ENCODE measurements around the gene SAMD4A. TPM values are rescaled to one million over a fixed set of nuclear protein-coding genes. Genes with fewer than 3 reads are reported as not detected.

The SAMD4A gene
- total RNA-seq, 1 experiment from 2014 or later: 9.6 TPM

DNA sequence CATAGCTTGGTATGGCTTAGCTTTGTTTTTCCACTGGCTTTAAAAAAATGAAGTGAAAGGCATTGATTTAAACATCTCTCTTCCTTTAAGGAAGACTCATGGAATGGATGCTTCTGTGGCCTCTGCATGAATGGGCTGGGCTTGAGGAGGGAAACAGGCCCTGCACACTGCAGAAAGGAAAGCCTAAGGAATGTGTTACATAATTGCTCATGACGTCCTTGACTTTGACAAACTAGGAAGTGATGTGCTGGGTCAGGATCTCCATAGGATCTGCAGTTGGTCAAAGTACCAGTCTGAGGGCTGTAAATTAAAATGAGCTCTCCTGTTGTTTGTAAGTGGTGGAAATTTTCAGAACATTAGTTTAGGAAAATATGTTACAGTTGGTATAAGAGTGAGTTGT is 12.7 kb downstream of the SAMD4A start:
- no peak overlapping the region for H4K91ac ChIP-seq (ENCODE audit: insufficient read length, low read depth, low read length)
- Mint-ChIP-seq H3K4me1 (no peaks in the 10 kb centered on the region), H3K36me3 (ENCODE audit: insufficient read depth in 1 of 3, low read depth in 3 of 3) (no peaks in the 10 kb centered on the region), H3K27ac (no peak overlapping the region), H3K4me3 (no peak overlapping the region), H3K27me3 (ENCODE audit: low read depth) (no peaks in the 10 kb centered on the region), H3K9me3 (no peaks in the 10 kb centered on the region)
- WGBS (ENCODE audit: extremely low coverage, insufficient read length, low lambda C conversion rate): no CpG with 5 or more reads among the region's 1 CpG
- no peaks in the 10 kb centered on the region for H3K79me1 ChIP-seq (ENCODE audit: insufficient read depth, low read depth, low read length, poor library complexity, severe bottlenecking)
- H2BK12ac ChIP-seq (ENCODE audit: insufficient read length, low read depth, low read length): no peak overlapping the region
- no peak overlapping the region for H2BK5ac ChIP-seq (ENCODE audit: insufficient read length, low read length)
- H4K5ac ChIP-seq (ENCODE audit: insufficient read length, low read depth, low read length): no peak overlapping the region
- no peaks in the 10 kb centered on the region; the same call in 1 of the 2 replicates for H3K4me1 ChIP-seq (ENCODE audit: insufficient read depth, low read length)
- no peak overlapping the region for H2AK5ac ChIP-seq (ENCODE audit: insufficient read length, low read length)
- peaks cover 4% of the 10 kb centered on the region; the same call in 1 of the 2 replicates for H3K79me2 ChIP-seq (ENCODE audit: insufficient read depth, low read length)
- no peak for DNase-seq
- H4K8ac ChIP-seq (replicated peaks; ENCODE audit: insufficient read length, low read depth, low read length): no peak overlapping the region
- no peak overlapping the region for H3K56ac ChIP-seq (ENCODE audit: insufficient read length, low read depth, low read length)
- no peak overlapping the region for H3K9ac ChIP-seq (ENCODE audit: extremely low read depth, insufficient read length, low read length)
- H2AFZ ChIP-seq (ENCODE audit: low read length): no peak overlapping the region
- no peak overlapping the region for H3K23ac ChIP-seq (ENCODE audit: insufficient read length, low read depth, low read length)
- no peak overlapping the region for H3K4me2 ChIP-seq (ENCODE audit: insufficient read depth, insufficient read length, low read length)
- no peak overlapping the region for H3K18ac ChIP-seq (ENCODE audit: insufficient read length, low read depth, low read length)
- H2BK20ac ChIP-seq (ENCODE audit: low read depth, low read length, poor library complexity, severe bottlenecking): no peak overlapping the region
- TF ChIP-seq, protein P1, sequence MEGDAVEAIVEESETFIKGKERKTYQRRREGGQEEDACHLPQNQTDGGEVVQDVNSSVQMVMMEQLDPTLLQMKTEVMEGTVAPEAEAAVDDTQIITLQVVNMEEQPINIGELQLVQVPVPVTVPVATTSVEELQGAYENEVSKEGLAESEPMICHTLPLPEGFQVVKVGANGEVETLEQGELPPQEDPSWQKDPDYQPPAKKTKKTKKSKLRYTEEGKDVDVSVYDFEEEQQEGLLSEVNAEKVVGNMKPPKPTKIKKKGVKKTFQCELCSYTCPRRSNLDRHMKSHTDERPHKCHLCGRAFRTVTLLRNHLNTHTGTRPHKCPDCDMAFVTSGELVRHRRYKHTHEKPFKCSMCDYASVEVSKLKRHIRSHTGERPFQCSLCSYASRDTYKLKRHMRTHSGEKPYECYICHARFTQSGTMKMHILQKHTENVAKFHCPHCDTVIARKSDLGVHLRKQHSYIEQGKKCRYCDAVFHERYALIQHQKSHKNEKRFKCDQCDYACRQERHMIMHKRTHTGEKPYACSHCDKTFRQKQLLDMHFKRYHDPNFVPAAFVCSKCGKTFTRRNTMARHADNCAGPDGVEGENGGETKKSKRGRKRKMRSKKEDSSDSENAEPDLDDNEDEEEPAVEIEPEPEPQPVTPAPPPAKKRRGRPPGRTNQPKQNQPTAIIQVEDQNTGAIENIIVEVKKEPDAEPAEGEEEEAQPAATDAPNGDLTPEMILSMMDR (conservative IDR thresholded peaks at IDR 0.05): no peak
- H3K4ac ChIP-seq (ENCODE audit: low read depth, low read length): no peak overlapping the region
- H3K27me3 ChIP-seq (ENCODE audit: insufficient read depth, low read length): no peaks in the 10 kb centered on the region
- H2BK120ac ChIP-seq (ENCODE audit: low read depth, low read length, poor library complexity, severe bottlenecking): no peak overlapping the region
- H3K27ac ChIP-seq (ENCODE audit: insufficient read length, low read depth, low read length): no peak overlapping the region
- H4K20me1 ChIP-seq (ENCODE audit: control insufficient read depth, insufficient read depth, insufficient read length): no peaks in the 10 kb centered on the region
- H3K9me3 ChIP-seq (ENCODE audit: control insufficient read depth, low read depth, low read length): no peaks in the 10 kb centered on the region
- no peak overlapping the region for H3T11ph ChIP-seq (ENCODE audit: low read length)
- no peak overlapping the region for H3K14ac ChIP-seq (ENCODE audit: insufficient read depth, low read length)
- no peak overlapping the region for H2BK15ac ChIP-seq (ENCODE audit: low read depth, low read length)
- H3K23me2 ChIP-seq (ENCODE audit: insufficient read length, low read depth, low read length, poor library complexity, severe bottlenecking): no peaks in the 10 kb centered on the region
